Astrocyte of the cerebellum (primary cell): Measurements from ENCODE around the gene RIPOR3.

Source experiments
- DNase-seq: peaks from one replicate; pipeline ENCODE4 v3.0.0-alpha.2; 2011; ENCODE audit warnings: low read depth
- H3K4me3 ChIP-seq: 2 replicates; pipeline ENCODE4 v1.5.1; 2011; ENCODE audit warnings: mild to moderate bottlenecking, low read depth, low read length, moderate library complexity
- in situ Hi-C: cut with HindIII; loops from 2 replicates; pipeline ENCODE4 v1.10.0; 2017; ENCODE audit warnings: low sequenced_read_pairs
- TF ChIP-seq, protein P1 (sequence below): IDR thresholded peaks from 2 replicates; pipeline ENCODE4 v1.5.1; 2012; ENCODE audit warnings: low read length, low read depth, moderate library complexity, mild to moderate bottlenecking; ENCODE audit errors: missing control alignments

Gene RIPOR3

DNA sequence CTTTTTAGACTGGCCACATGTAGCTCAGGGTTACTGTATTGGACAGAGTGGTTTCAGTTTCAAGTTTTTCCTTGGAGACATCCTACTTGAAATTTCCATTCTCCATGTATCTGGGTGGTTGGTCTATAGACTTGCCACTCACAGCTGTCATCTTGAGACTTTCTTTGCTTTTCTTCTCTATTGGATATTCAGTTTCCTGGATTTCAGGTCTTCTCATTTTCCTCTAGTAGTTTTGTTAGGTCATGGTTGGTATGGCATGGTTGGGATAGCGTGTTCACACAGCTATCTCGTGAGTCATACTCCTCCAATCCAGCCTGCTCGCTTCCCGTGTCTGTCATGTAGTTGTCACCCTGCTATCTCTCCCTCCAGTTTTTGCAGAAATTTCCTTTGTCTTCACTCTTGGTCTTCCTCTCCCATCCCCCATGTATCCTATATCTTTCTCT lies 132.8 kb downstream of the RIPOR3 start:
- H3K4me3 ChIP-seq, result no peak overlapping the region
- in situ Hi-C loops, result no loop called here
- DNase-seq, result no peak
- TF ChIP-seq, protein P1, sequence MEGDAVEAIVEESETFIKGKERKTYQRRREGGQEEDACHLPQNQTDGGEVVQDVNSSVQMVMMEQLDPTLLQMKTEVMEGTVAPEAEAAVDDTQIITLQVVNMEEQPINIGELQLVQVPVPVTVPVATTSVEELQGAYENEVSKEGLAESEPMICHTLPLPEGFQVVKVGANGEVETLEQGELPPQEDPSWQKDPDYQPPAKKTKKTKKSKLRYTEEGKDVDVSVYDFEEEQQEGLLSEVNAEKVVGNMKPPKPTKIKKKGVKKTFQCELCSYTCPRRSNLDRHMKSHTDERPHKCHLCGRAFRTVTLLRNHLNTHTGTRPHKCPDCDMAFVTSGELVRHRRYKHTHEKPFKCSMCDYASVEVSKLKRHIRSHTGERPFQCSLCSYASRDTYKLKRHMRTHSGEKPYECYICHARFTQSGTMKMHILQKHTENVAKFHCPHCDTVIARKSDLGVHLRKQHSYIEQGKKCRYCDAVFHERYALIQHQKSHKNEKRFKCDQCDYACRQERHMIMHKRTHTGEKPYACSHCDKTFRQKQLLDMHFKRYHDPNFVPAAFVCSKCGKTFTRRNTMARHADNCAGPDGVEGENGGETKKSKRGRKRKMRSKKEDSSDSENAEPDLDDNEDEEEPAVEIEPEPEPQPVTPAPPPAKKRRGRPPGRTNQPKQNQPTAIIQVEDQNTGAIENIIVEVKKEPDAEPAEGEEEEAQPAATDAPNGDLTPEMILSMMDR, result no peak

DNA sequence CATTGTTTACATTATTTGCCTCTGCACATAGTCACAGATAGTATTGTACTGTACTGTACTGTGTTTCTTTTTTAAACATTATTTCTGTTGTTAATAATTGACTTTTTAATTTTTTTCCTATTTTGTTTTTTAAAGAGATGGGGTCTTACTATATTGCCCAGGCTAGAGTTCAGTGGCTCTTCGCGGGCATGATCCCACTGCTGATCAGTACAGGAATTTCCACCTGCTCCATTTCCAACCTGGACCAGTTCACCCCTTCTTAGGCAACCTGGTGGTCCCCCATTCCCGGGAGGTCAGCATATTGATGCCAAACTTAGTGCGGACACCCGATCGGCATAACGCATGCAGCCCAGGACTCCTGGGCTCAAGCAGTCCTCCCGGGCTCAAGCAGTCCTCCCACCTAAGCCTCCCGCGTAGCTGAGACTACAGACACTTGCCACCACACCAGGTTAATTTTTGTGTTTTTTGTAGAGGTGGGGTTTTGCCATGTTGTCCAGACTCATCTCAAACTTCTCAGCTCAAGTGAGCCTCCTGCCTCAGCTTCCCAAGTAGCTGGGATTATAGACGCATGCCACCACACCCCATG lies 133.7 kb downstream of the RIPOR3 start:
- in situ Hi-C loops, result no loop called here
- TF ChIP-seq, protein P1, result no peak
- no peak for DNase-seq
- no peak overlapping the region for H3K4me3 ChIP-seq

DNA sequence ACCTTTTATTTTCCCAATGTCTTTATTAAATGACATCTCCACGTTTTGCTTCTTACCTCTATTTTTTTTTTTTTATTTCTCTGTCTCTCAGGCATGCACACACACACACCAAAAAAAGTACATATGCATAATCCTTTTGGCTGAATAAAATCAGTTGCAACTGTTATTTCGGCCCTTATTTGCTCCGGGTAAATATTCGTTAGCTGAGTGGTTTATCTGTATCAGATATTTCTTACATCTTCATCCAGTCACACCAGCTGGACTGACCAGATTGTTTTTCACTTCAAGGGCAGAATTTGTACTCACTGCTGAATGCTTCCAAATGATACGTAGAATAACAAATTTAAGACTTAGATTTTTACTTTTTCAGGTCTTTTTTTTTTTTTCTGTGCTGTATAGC lies 135.7 kb downstream of the RIPOR3 start:
- in situ Hi-C loops, result no loop called here
- H3K4me3 ChIP-seq, result no peak overlapping the region
- TF ChIP-seq, protein P1, result no peak
- no peak for DNase-seq

DNA sequence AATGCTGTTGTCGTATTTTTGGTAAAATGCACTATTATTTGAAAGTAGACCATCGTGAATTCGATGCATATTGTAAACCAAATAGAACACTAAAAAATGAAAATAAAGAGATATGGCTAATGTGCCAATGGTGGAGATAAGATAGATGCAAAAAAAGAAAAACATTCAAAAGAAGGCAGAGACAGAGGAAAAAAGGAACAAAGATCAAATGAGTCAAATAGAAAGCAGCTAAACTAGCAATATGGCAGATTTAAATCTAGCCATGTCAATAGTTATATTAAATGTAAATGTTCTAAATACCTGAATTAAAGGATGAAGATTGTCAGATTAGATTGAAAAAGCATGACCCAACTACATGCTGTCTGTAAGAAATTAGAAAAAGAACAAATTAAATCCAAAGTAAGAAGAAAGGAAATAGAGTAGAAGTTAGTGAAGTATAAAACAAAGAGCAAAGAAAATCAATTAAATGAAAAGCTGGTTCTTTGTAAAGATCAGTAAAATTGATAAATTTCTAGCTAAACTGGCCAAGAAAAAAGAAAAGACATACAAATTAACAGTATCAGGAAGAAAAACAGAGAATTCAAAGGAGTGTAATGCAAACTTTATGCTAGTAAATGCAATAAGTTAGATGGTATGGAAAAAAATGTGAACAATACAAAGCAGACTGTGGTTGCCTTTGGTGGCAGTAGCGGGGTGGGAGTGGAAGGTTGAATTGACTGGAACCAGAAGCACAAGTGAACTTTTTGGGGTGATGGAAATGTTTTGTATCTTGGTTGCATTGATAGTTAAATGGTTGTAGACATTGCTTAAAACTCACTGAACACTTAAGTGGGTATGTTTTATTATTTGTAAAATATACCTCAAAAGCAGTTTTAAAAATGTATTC lies 136.4 kb downstream of the RIPOR3 start:
- no peak overlapping the region for H3K4me3 ChIP-seq
- in situ Hi-C loops, result no loop called here
- TF ChIP-seq, protein P1, result no peak
- DNase-seq, result no peak

DNA sequence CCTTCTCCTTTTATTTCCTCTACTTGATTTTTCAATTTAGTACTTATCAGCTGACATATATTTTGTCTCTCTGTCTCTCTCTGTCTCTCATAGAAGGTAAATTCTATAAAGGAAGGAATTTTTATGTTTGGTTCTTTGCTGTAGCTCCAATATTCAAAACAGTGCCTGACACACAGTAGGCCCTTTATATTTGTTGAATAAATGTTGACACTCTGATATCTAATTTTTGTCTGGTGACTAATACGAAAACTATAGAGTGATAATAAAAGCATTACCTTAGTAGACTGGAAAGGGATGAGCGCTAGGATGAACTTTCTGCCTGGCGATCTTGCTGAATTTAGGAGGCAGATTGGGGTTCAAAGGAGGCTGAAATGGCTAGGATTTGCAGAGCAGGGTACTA lies 138.4 kb downstream of the RIPOR3 start:
- in situ Hi-C loops, result no loop called here
- no peak for DNase-seq
- H3K4me3 ChIP-seq, result no peak overlapping the region
- TF ChIP-seq, protein P1, result no peak

DNA sequence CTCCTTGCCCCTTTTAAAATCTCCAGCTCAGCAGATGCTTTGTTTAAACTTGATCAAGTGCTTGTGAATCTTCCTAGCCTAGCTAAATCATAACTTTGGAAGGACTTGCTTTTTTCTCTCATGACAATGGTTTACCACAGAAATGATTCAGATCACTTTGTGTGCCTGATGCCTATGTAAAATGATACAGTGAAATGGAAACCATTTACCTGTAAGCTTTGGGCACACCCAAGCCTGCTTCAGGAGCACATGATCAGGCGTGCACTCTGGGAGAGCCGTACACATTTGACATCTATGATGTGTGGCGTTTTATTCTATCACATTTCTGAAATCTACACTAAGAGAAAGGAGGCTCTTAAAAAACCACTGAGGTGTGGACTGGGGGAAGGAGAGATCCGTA lies 140.1 kb downstream of the RIPOR3 start:
- in situ Hi-C loops, result no loop called here
- H3K4me3 ChIP-seq, result no peak overlapping the region
- DNase-seq, result no peak
- TF ChIP-seq, protein P1, result no peak
